ENCODE data around the gene LHX4.

Gene LHX4

DNA sequence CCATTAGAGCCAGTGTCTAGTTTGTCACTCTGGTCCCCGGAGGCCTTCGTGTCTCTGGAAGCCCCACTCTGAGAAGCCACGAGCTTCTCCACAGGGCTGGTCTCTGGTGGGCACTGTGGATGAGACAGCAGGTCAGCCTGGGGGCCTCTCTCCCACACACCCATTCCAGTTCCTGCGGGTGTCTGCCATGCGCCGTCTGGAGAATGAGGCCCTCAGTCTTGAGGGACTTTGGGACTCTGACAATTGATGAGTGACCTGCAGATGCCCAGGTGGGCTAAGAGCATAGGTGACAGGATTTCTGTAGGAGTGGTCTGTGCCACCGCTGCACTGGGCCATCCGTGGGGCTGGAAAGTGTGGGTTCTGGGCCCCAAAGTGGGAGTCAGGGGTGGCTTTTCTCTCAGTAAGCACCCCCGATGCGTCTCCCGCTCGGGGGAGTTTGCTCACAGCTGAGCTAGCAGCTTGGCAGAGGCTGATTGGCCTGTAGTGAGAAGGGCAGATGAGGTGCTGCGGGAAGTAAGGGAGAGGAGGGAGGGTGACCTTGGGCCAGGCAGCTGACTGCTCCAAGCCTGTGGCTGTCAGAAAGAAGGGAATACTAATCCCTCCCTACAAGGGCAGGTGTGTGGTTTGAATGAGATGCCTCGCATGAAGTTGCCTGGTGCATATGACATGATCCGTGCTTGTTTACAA lies 26.4 kb downstream of the LHX4 start:
- no peak for DNase-seq (ENCODE audit: low read depth in 1 of 2, low spot score in 1 of 2)

DNA sequence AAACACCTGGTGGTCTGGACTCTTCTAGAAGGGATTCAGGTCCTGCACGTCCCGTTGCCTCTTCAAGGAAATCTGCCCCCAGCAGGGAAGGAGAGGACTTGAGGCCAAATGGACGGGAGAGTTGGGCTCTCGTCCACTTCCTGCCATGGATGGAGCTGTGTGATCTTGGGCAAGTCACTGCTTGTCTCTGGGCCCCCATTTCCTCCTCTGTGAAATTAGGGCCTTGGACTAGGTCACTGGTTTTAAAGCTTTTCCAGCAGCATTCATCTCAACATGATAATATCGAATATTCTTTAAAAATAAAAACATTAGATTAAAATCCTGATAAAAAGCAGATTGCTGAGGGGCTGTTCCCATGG lies 26.9 kb downstream of the LHX4 start:
- no peak for DNase-seq (ENCODE audit: low read depth in 1 of 2, low spot score in 1 of 2)

DNA sequence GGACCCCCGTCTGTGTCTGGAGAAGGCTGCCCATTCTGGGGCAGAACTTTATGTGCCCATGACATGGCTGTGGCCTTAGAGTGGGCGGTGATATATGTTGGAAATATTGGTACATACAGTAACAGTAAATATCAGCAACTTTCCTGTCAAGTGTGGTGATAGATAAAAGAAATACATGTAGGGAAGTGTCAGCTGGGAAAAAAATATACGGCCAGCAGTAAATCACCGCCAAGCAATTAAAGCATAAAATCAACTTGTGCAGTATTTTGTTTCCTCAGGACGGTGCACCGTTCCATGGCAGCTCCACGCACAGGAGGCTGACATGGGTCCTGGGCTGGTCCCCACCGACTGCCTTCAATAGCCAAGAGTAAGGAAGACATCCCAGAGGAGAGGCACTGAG lies 27.4 kb downstream of the LHX4 start:
- DNase-seq (ENCODE audit: low read depth in 1 of 2, low spot score in 1 of 2): no peak

DNA sequence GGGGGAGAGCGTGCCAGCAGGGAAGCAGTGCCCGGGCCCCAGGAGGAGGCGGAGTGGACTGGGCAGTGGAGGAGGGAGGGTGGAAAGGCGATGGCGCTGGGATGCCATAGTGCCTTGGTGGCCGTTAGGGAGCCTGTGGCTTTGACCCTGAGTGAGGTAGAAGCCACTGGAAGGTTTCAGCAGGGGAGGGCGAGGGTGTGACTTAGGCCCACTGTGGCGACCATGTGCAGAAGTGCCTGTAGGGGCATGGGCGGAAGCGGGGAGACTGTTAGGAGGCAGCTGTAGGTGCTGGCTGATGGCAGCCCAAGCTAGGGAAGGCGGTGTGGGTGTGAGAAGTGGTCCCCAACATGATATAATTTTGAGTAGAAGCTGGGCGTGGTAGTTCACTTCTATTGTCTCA lies 28.2 kb downstream of the LHX4 start:
- no peak for DNase-seq (ENCODE audit: low read depth in 1 of 2, low spot score in 1 of 2)

DNA sequence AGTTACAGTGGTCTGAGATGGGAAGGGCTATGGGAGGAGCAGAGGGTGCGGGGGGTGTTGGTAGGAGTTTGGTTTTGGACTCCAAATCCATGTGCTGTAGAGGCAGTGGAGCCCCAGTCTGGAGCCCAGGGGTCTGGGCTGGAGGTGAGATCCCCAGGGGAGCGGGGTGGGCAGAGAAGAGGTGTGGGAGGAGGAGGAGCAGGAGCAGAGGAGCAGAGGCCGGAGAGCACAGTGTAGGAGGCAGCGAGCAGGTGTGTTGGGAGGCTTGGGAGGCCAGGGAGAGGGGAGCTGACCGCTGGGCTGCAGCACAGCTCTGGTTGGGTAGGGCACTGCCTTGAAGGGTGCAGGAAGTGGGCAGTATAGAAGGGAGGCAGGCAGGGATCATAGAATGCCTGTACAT lies 28.9 kb downstream of the LHX4 start:
- no peak for DNase-seq (ENCODE audit: low read depth in 1 of 2, low spot score in 1 of 2)

DNA sequence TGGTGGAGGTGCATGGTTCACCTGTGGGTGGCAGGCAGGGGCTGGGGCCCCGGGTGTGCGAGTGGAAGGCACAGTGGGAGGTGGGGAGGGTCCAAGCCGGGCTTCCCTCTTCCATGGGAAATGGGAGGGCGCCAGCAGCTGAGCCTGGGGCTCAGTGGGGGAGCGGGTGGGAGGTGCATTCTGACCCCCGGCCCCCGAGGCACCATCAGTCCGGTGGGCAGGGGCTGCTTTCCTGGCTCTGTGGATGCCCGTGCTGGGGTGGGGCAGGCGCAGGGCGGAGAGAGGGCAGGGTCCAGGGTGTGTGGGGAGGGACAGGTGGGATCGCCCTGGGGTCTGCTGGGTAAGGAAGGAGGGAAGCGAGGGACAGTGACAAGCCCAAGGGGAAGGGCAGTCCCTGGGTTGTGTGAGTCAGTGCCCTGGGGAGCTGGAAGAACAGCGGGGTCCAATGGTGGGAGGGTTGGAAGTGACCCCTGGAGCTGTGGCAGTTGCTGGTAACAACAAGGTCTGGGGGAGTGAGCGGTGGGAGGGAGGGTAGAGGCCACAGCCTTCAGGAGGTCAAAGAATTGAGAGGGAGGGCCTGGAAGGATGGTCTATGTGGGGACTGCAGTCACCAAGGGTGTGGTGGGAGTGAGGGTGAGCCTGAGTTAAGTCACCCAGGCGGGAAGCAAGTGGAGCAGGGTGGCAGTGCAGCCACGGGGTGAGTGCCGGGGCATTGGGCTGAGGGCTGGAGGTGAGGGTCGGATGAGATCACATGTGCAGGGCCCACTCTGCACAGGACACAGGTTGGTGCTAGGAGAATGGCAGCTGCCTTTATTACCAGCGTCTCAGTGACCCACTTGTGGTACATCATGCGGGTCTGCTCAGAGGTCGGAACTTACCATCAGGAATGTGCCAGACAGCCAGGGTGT lies 29.6 kb downstream of the LHX4 start:
- no peak for DNase-seq (ENCODE audit: low read depth in 1 of 2, low spot score in 1 of 2)

DNA sequence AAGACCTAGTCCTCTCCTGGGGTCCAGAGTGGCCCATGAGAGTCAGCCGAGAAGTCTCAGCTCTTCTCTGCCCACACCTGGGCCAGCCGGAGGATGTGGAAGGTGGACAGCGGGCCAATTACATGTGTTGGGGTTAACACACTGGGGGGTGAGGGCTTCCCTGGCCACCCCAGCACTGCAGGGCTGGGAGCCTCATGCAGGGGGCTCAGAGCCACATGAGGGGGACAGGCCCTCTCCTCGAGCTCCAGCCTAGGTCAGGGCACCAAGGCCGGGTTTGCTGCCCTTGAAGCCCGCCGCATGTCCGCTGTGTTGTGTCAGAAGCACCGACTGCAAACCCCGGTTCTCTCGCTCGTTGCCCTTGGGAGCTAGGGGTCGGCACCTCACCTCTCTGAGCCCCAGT lies 30.5 kb downstream of the LHX4 start:
- DNase-seq (ENCODE audit: low read depth in 1 of 2, low spot score in 1 of 2): no peak

DNA sequence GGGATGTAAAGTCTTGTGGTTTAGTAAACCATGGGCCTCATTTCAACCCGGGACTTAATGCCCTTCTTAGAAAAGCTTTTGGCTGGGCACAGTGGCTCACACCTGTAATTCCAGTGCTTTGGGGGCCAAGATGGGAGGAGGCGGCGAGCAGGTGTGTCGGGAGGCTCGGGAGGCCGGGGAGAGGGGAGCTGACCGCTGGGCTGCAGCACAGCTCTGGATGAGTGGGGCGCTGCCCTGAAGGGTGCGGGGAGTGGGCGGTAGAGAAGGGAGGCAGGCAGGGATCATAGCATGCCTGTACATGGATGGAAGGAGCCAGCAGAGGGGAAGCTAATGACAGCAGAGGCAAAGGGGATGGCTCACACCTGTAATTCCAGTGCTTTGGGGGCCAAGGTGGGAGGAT lies 31.0 kb downstream of the LHX4 start:
- no peak for DNase-seq (ENCODE audit: low read depth in 1 of 2, low spot score in 1 of 2)

DNA sequence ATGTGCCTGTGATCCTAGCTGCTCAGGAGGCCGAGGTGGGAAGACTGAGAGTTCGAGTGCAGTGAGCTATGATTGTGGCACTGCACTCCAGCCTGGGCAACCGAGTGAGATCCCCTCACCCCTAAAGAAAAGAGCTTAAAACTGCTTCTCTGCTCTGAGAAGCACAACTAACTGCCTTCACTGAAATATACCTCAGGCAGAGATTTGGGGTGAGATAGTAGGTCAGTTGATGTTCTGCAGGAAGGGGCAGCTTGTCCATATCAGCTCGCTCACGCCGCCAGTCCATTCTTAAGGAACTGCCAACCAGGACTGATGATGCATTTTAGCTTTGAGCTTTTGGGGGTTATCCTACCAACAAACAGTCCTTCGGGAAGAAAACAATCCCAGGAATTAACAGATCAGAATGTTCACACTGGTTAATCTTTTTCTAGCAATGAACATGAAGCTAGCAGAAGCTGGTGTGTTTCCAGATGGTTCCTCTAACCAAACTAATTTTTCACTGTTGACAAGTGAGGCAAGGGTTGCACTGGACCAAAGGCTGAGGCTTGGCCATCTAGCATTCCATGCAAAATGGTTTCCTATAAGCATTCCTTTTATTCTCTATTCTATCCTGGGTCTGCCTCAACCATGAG lies 31.6 kb downstream of the LHX4 start:
- no peak for DNase-seq (ENCODE audit: low read depth in 1 of 2, low spot score in 1 of 2)

DNA sequence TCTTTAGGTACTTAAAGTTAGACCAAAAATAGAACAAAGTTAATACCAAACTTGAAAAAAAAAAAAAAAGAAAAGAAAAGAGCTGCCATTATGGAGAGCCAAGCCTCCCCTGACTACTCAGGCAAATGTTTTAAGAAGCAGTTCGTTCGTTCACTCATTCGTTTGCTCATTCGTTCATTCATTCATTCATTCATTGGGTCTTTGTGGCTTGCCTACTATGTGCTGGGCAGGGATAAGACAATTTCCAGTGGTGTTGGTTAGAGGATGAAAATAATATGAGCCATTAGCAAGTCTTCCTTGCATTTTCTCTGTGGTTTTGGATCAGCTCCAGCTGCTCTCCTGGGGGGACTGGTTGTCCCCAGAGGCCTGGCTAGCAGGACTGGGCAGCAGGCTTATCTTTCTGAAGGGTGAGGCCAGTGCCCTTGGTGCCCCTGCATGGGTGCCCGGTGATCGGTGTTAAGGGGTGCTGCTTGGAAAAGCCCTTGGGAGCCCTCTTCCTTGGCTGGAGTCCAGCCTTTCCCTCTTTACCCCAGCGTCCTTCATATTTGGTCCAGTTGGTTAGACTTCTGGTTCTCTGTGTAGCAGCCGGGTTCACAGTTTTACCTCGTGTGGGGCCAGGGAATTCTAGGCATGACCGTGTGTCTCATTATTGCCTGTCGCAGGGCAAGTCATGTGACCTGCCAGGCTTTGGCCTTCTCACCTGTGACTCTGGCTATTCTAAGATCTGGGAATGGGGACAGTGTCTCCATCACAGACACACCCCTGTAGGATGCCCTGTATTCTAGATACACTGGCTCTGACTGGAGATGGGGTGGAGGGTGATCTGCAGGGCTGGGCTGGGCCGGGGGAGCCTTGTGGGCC lies 32.8 kb downstream of the LHX4 start:
- no peak for DNase-seq (ENCODE audit: low read depth in 1 of 2, low spot score in 1 of 2)

DNA sequence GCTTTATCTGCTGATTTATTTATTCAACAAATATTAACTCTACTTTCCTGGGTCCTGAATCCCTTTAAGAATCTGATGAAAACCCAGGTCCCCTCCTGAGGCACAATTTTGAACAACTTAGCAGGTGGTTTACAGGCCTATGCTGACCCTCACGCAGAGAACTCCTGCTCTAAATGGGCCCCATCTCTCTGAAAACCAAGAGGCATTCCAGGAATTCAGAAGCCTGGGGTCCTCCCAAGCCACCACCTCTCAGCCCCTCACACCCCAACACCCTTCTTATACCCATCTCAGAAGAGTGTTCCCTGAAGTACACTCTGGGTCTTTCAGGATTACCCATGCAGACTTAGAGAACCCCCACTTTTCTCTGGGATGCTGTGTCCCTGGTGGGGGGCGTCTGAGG lies 34.5 kb downstream of the LHX4 start:
- DNase-seq (ENCODE audit: low read depth in 1 of 2, low spot score in 1 of 2): no peak

DNA sequence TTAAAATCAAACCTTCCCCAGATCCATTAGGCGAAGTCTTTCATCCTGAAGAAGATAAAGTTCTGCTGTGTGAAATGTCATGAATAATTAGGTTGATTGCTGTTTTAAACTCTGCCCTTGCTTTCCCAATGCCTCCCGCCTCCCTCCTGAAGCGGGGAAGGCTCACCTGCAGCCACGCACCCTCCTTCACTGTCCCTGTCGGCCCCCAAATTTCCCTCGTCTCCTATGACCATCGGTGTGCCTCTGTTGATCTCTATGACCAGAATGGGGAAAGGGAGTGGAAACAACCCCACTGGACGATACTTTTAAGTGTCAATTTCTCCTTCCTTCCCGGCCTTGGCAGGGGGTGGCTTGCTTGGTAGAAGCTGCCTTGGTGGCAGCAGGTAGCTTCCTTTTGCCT lies 35.1 kb downstream of the LHX4 start:
- DNase-seq (ENCODE audit: low read depth in 1 of 2, low spot score in 1 of 2): no peak

DNA sequence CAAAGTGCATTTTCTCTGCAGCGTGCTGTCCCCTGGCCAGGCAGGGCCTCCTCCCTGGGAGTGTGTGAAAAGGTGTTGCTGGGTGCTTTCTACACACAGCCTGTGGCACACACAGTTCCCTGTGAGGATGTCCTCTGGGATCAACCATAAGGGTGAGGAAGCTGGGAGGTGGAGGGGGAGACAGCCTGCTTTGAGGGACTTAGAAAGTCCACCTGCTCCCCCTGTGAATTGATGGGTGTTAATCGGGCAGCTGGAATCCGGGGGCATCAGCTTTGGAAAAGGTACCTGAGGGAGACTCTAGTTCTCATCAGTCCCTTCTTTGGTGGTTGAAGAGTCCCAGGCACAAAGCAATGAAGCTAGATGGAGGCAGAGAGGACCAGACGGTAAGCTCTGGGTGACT lies 35.8 kb downstream of the LHX4 start:
- no peak for DNase-seq (ENCODE audit: low read depth in 1 of 2, low spot score in 1 of 2)

DNA sequence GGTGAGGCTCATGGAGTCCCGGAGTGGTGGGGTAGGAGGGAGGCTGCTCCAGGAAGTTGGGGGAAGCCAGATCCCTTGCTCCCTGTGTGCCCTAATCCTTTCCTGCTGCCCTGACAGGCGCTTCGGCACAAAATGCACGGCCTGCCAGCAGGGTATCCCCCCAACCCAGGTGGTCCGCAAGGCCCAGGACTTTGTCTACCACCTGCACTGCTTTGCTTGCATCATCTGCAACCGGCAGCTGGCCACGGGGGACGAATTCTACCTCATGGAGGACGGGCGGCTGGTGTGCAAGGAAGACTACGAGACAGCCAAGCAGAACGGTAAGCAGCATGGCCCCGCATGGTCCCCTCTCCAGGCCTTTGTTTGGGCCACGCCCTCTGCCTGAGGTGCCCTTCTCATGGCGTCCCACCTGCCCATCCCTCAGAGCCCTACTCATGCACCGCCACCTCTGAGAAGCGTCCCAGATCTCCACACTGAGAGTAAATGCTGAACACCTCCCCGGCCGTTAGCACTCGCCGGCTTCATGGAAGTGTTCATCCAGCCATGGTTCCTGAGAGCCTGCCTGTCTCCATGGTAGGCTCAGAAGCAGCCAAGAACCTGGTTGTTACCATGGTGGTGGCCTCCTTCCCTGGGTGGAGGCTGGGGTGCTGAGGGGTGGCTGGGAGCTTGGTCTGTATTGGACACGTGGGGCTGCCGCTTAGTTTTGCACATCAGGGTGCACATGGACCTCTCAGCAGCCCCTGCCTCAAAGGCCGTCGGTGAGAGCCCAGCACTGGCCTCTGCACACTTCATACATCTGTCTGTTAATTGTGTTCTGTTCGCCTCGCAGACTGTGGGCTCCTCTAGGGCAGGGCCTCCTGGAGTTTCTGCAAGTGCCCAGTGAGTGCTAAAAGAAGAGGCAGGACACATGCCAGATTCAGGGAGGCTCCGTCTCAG lies 36.5 kb downstream of the LHX4 start:
- no peak for DNase-seq (ENCODE audit: low read depth in 1 of 2, low spot score in 1 of 2)

DNA sequence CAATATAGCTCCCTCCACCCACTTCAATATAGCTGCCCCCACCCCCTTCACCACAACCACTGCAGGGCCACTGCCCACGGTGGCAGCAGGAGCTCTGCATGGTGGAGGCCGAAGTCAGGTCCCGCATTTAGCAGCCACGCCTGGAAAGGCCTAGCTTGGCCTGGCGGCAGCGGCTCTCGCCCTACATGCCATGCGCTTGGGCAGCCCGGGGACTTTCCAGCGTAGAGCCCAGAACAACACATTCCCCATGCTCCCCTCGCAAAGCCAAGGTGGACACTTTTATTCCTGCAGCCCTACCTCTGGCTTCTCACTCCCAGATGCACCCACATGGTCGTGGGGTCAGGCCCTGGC lies 37.1 kb downstream of the LHX4 start:
- DNase-seq (ENCODE audit: low read depth in 1 of 2, low spot score in 1 of 2): no peak

DNA sequence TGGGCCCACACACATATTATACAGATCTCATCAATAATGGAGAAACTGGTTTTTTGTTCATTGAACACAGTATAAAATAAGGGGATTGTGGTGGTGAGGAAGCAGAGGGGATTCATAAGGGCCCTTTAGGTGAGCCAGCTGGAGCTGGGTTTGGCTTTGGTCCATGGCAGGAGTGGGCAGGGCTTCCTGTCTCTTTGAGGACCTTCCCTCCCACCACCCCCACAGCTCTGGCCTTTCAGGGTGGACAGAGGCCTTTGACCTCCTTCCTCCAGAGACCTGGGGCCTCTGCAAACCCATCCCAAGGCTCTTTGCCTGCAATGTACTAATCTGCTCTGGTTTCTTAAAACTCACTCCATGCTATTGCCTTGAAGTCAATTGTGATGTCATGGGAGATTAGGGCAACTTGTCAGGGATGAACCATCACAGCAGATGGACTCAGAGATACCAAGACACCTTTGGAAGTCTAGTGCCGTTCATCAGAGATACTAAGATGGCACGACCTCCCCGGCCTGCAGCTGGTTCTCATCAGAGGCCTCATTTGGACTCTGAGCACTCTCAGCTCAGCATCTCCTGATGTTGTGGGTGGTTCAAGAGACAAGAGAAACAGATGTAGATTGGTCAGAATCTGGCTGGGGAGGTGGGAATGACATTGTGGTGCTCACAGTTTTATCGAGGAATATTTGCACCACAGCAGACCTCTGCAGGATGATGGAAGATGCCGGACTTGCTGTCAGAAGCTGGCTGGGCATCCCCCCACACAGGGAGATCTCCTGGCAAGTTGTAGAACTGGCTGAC lies 37.9 kb downstream of the LHX4 start:
- DNase-seq (ENCODE audit: low read depth in 1 of 2, low spot score in 1 of 2): no peak

DNA sequence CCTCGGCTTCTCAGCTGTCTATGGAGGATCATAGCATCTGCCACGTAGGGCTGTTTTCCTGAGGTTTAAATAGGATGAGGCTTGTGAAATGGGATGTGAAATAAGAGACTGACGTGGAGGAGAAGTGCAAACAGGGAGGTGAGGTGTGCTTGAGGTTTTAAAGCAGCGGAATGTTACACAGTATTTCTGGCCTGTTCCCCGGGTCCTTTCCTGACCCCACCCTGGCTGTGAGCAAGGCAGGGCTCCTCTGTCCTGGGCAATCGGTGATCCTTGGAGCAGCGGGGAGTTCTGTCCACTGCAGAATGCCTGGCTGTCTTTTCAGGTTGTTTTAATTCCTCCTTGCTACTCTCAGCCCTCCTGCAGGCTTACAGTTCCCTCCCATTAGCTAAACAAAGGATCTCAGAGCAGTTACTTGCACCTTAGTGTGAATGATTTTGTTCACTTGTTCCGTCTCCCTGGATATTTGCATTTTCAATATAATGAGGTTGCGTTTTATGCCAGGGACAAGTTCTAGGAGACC lies 38.6 kb downstream of the LHX4 start:
- DNase-seq (ENCODE audit: low read depth in 1 of 2, low spot score in 1 of 2): no peak

DNA sequence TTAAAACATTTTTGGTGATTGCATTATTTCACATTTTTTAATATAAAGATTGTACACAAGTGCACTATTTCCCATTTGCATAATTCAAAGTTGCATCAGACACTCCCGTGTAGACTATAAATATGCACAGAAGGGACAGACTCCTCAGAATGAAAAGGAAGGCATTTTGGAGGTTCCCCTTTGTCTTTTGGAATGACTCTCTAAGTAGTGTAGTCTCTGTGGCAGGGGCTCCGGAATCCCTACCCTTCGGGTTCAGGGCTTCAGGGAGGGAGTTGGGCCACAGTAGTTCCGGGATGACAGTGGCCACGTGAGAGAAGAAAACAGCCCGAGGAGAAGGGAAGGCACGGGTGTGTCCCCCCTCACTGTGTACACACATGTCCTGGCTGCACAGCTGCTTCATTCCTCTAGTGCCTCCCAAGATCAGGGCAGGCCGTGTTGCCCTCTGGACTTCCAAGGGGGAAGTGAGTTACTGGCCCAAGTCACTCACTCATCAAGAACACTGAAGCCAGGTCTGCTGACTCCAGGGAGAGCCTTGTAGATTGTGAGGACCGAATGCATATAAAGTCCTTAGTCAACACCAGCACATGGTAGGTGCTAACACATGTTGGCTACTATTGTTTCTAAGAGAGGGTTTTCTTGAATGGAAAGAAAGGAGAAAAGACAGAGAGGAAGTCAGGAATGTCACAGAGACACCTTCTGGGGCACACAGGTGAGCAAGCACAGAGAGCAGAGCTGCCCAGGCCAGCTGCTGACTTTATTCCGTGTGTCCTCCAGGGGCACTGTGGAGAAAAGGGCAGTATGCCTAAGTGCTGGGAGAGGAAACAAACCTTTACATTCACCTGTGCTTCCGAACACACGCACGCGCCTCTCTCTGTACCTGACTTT lies 39.8 kb downstream of the LHX4 start:
- no peak for DNase-seq (ENCODE audit: low read depth in 1 of 2, low spot score in 1 of 2)
